GM12878 (cell line): Measurements from ENCODE around the gene GNPTG. TPM values are rescaled to one million over a fixed set of nuclear protein-coding genes. Genes with fewer than 3 reads are reported as not detected.

Experiments used
- ATAC-seq: fragments of 200-7000 bp; cut with Tn5 transposase; 3 replicates; pipeline ENCODE4 v1.9.1; 2020; ENCODE audit warnings: mild to moderate bottlenecking, moderate library complexity
- BruUV-seq: library from RNA; stranded (reverse); fragments of 400-500 nt; replicated peaks from 2 replicates; lab custom pipeline; 2021; lab: Mats Ljungman, UMichigan
- CTCF ChIA-PET: fragments of 300-600 bp; sonication (Branson Sonifier 250); formaldehyde crosslinking; extraction: SDS; loops from one replicate; lab custom pipeline; 2021; ENCODE audit warnings: inconsistent platforms; lab: Yijun Ruan, JAX
- POLR2A ChIA-PET: fragments of 350-600 bp; formaldehyde crosslinking; extraction: SDS; loops from one replicate; lab custom pipeline; 2021; ENCODE audit warnings: inconsistent platforms; lab: Charles Lee
- RAD21 ChIA-PET: fragments of 300-600 bp; sonication (Branson Sonifier 250); formaldehyde crosslinking; loops from one replicate; lab custom pipeline; 2023; ENCODE audit warnings: antibody characterized with exemption; ENCODE audit not compliant: unreplicated experiment; lab: Charles Lee
- SMC1A ChIA-PET: fragments of 300-600 bp; sonication (Branson Sonifier 250); formaldehyde crosslinking; loops from one replicate; lab custom pipeline; 2023; ENCODE audit not compliant: unreplicated experiment, uncharacterized antibody; lab: Charles Lee
- DNase-seq: peaks from one replicate; pipeline ENCODE4 v3.0.0-alpha.2; 2011; ENCODE audit warnings: low read depth, low spot score
- FAIRE-seq: peaks from 3 replicates; lab custom pipeline; 2011; peaks lifted over from hg19 to GRCh38; lab: Jason Lieb, UNC
- H2AFZ ChIP-seq: 2 replicates; pipeline ENCODE4 v1.6.0; 2011; ENCODE audit warnings: low read depth, low read length, control low read depth; ENCODE audit not compliant: control insufficient read depth
- H3K27ac ChIP-seq: 2 replicates; pipeline ENCODE4 v1.5.1; 2011; ENCODE audit warnings: control low read depth; ENCODE audit not compliant: control insufficient read depth, insufficient read depth
- H3K27me3 ChIP-seq, 2 experiments: replicated peaks in 1 of 2; 2 replicates each; pipeline versions ENCODE4 v1.6.0 to v1.6.1; 2011; ENCODE audit warnings: low read length in 1 of 2; ENCODE audit not compliant: control insufficient read depth in 2 of 2, insufficient read depth in 2 of 2
- H3K36me3 ChIP-seq, 2 experiments: 2 replicates each; pipeline ENCODE4 v1.5.1; 2011; ENCODE audit warnings: low read length in 1 of 2; ENCODE audit not compliant: control insufficient read depth in 2 of 2, insufficient read depth in 2 of 2
- H3K4me1 ChIP-seq: 2 replicates; pipeline ENCODE4 v1.6.1; 2011; ENCODE audit warnings: mild to moderate bottlenecking, low read length, moderate library complexity, mixed read lengths; ENCODE audit not compliant: control insufficient read depth, insufficient read depth
- H3K4me2 ChIP-seq: 2 replicates; pipeline ENCODE4 v1.6.0; 2011; ENCODE audit warnings: control low read depth; ENCODE audit not compliant: control insufficient read depth, insufficient read depth
- H3K4me3 ChIP-seq: fragments of 200-600 bp; sonication (generic); 2 replicates; pipeline ENCODE4 v1.5.1; 2016
- H3K79me2 ChIP-seq: 2 replicates; pipeline ENCODE4 v1.6.0; 2011; ENCODE audit warnings: low read length; ENCODE audit not compliant: control insufficient read depth, insufficient read depth
- H3K9ac ChIP-seq: 2 replicates; pipeline ENCODE4 v1.8.0; 2011; ENCODE audit warnings: low read length, control low read depth, mixed read lengths; ENCODE audit not compliant: control insufficient read depth, insufficient read depth
- H3K9me3 ChIP-seq: replicated peaks from 3 replicates; pipeline ENCODE4 v1.5.1; 2011; ENCODE audit warnings: mild to moderate bottlenecking, low read length; ENCODE audit not compliant: control insufficient read depth, insufficient read depth
- H4K20me1 ChIP-seq: 2 replicates; pipeline ENCODE4 v1.6.0; 2011; ENCODE audit not compliant: control insufficient read depth, insufficient read depth
- ASH2L ChIP-seq: fragments of 300-600, 200-600 bp; sonication (generic); IDR thresholded peaks from 2 replicates; pipeline ENCODE4 v1.6.1; 2017; ENCODE audit warnings: low read depth, mild to moderate bottlenecking, borderline replicate concordance
- BACH1 ChIP-seq: fragments of 450-650 bp; IDR thresholded peaks from 2 replicates; pipeline ENCODE4 v1.6.1; 2017; ENCODE audit warnings: mild to moderate bottlenecking, borderline replicate concordance
- BMI1 ChIP-seq: fragments of 450-650 bp; IDR thresholded peaks from 2 replicates; pipeline ENCODE4 v1.6.1; 2016; ENCODE audit warnings: mild to moderate bottlenecking, moderate library complexity, borderline replicate concordance
- CEBPB ChIP-seq, 2 experiments: fragments of 150-350 bp in 1 of 2; IDR thresholded peaks; 2 replicates each; pipeline ENCODE4 v1.6.1; 2012 to 2014; ENCODE audit warnings: low read depth in 2 of 2, low read length in 2 of 2, borderline replicate concordance in 1 of 2, inconsistent platforms in 1 of 2
- CREB1 ChIP-seq: IDR thresholded peaks from 2 replicates; pipeline ENCODE4 v1.6.1; 2012; ENCODE audit warnings: low read depth, mild to moderate bottlenecking, inconsistent platforms
- ESRRA ChIP-seq: IDR thresholded peaks from 2 replicates; pipeline ENCODE4 v1.6.1; 2012; ENCODE audit warnings: mild to moderate bottlenecking, low read length, improper control_type of control experiment
- IKZF1 ChIP-seq: fragments of 450-650 bp; conservative IDR thresholded peaks from 2 replicates; pipeline ENCODE4 v1.6.1; 2017; ENCODE audit warnings: antibody characterized with exemption, mild to moderate bottlenecking
- JUND ChIP-seq: IDR thresholded peaks from 2 replicates; pipeline ENCODE4 v1.6.1; 2012; ENCODE audit warnings: low read depth, mild to moderate bottlenecking, low read length, improper control_type of control experiment, moderate library complexity
- PAX8 ChIP-seq: fragments of 450-650 bp; IDR thresholded peaks from 2 replicates; pipeline ENCODE4 v1.6.1; 2017; ENCODE audit warnings: mild to moderate bottlenecking, moderate library complexity
- POLR2A ChIP-seq: IDR thresholded peaks from 2 replicates; pipeline ENCODE4 v1.6.1; 2011; ENCODE audit warnings: low read depth, mild to moderate bottlenecking, low read length
- RELA ChIP-seq: fragments of 450-650 bp; IDR thresholded peaks from 2 replicates; pipeline ENCODE4 v1.8.0; 2014; ENCODE audit warnings: borderline replicate concordance; ENCODE audit not compliant: partially characterized antibody
- RFX5 ChIP-seq: IDR thresholded peaks from 2 replicates; pipeline ENCODE4 v1.6.1; 2011; ENCODE audit warnings: low read depth, low read length, improper control_type of control experiment
- SMC3 ChIP-seq: IDR thresholded peaks from 2 replicates; pipeline ENCODE4 v1.6.1; 2011; ENCODE audit warnings: low read length, improper control_type of control experiment, borderline replicate concordance
- WRNIP1 ChIP-seq: IDR thresholded peaks from 2 replicates; pipeline ENCODE4 v1.6.1; 2011; ENCODE audit warnings: low read depth, low read length, improper control_type of control experiment, borderline replicate concordance
- YY1 ChIP-seq: IDR thresholded peaks from 2 replicates; pipeline ENCODE4 v1.6.1; 2011; ENCODE audit warnings: low read depth, mild to moderate bottlenecking, low read length
- WGBS: methylation state at CpG from one replicate; pipeline ENCODE4 v1.1.6; 2016; ENCODE audit warnings: low lambda C conversion rate; ENCODE audit not compliant: insufficient replicate concordance, insufficient coverage; ENCODE audit errors: missing lambda C conversion rate; 5-methylcytosine and 5-hydroxymethylcytosine counted together
- in situ Hi-C: fragments of 300-500 bp; cut with MboI; formaldehyde crosslinking; loops from 9 replicates; pipeline ENCODE4 v1.14.3; 2018; ENCODE audit warnings: mixed read lengths
- intact Hi-C: fragments of 100-400 bp; cut with micrococcal nuclease; formaldehyde crosslinking; loops from one replicate; pipeline ENCODE4 v1.14.2; 2022; ENCODE audit not compliant: unreplicated experiment
- polyA plus RNA-seq, 11 experiments: library from polyadenylated mRNA; depleted of rRNA in 4 of 11; unstranded in 6 of 11; stranded (reverse) in 5 of 11; fragments of >200 nt; fragmentation: Nextera tagmentation in 4 of 11; fragmentation: Illumina TruSeq in 1 of 11; extraction: Ambion mirVana in 4 of 11; extraction: Trizol in 1 of 11; gene quantifications; 1 replicate in 1 of 11; 2 replicates in 10 of 11; pipeline versions ENCODE4 v1.2.1 to v1.2.3, GENCODE V29; 2011 to 2016; ENCODE audit warnings: inconsistent platforms in 2 of 11, missing spikeins in 2 of 11, low read depth in 1 of 11
- total RNA-seq, 4 experiments: library from RNA; depleted of rRNA in 3 of 4; stranded (reverse); fragments of >200 nt in 3 of 4; fragmentation: Illumina TruSeq in 1 of 4; extraction: Trizol in 1 of 4; gene quantifications; 2 replicates each; pipeline versions ENCODE4 v1.2.1 to v1.2.3, GENCODE V29; 2013 to 2021
- TF ChIP-seq, protein P1 (sequence below): IDR thresholded peaks from 2 replicates; pipeline ENCODE4 v1.6.1; 2011; ENCODE audit warnings: borderline replicate concordance, low read depth, mild to moderate bottlenecking, moderate library complexity, low read length; ENCODE audit not compliant: insufficient read depth, poor library complexity, severe bottlenecking

The GNPTG gene
- total and polyA plus RNA-seq, 10 of the 15 experiments (the other 5 are each of a cell fraction or from before 2014, with no cell fraction given), result 0.80 to 32.6 (median 20.9) TPM

DNA sequence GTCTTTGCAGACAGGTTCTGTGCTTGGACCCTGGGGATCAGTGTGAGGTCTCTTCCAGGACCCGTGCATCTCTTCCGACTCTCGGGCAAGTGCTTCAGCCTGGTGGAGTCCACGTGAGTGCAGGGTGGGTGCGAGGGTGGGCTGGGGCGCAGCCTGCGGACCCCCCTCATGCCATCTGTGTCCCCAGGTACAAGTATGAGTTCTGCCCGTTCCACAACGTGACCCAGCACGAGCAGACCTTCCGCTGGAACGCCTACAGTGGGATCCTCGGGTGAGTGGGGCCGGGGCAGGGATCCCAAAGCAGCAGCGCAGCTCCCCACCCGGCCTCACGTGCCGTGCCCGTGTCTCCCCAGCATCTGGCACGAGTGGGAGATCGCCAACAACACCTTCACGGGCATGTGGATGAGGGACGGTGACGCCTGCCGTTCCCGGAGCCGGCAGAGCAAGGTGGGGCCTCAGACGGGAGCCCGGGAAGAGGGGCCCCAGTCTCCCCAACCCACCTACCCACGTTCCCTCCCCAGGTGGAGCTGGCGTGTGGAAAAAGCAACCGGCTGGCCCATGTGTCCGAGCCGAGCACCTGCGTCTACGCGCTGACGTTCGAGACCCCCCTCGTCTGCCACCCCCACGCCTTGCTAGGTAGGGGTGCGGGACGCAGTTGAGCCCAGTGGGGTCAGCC lies 10.1 kb downstream of the GNPTG start:
- DNase-seq (no peak), ATAC-seq (no peak), FAIRE-seq (no peak)
- 96% methylated on average over 31 of the region's 43 CpGs for WGBS
- Histone ChIP-seq H3K27ac (no peak overlapping the region), H4K20me1 (no peaks in the 10 kb centered on the region), H3K9me3 (no peaks in the 10 kb centered on the region), H3K4me3 (no peak overlapping the region), H3K79me2 (no peaks in the 10 kb centered on the region), H3K4me1 (no peaks in the 10 kb centered on the region), H3K36me3 (peaks cover 16 to 25% of the 10 kb centered on the region in 2 experiments), H3K4me2 (no peak overlapping the region), H3K9ac (no peak overlapping the region), H3K27me3 (no peaks in the 10 kb centered on the region), H2AFZ (no peak overlapping the region)
- ChIA-PET CTCF (interaction anchor here (0.9 kb wide), 1 partner anchor 17 kb away, joined by 3 read pairs; no protein-coding TSS in a partner anchor), SMC1A (no interaction called here), RAD21 (no interaction called here), POLR2A (no interaction called here)
- in situ Hi-C loops (no loop called here), intact Hi-C loops (no loop called here)
- TF ChIP-seq RFX5 (no peak), POLR2A (0 out of 2 replicates have a peak, but pooled peaks have one; percentile 9)
- no TSS peak for BruUV-seq

GRCh38 chr16:1362807-1363206 lies 11.1 kb downstream of the GNPTG start:
- ATAC-seq, result no peak
- Histone ChIP-seq H2AFZ (no peak overlapping the region), H3K4me1 (no peaks in the 10 kb centered on the region), H3K9ac (no peak overlapping the region), H3K9me3 (no peaks in the 10 kb centered on the region), H3K27ac (no peak overlapping the region), H3K4me2 (no peak overlapping the region), H4K20me1 (no peaks in the 10 kb centered on the region), H3K36me3 (peaks cover 16 to 28% of the 10 kb centered on the region in 2 experiments), H3K27me3 (no peaks in the 10 kb centered on the region), H3K79me2 (no peaks in the 10 kb centered on the region), H3K4me3 (no peak overlapping the region)
- ChIA-PET CTCF (interaction anchor here (0.6 to 2.1 kb wide), 13 partner anchors 9 to 344 kb away, joined by 3 to 11 read pairs (median 4); no protein-coding TSS in a partner anchor), RAD21 (interaction anchor here (1.0 to 1.4 kb wide), 3 partner anchors 50 to 97 kb away, joined by 3 to 5 read pairs (median 3); partner anchors contain the start of gene UNKL), POLR2A (no interaction called here), SMC1A (interaction anchor here (1.1 to 1.5 kb wide), 2 partner anchors 101 to 361 kb away, joined by 3 to 4 read pairs; no protein-coding TSS in a partner anchor)
- BruUV-seq, result TSS peak; percentile 67
- intact Hi-C loops, result no loop called here
- in situ Hi-C loops, result no loop called here
- no peak for DNase-seq
- no peak for FAIRE-seq
- 66% methylated on average over 11 of the region's 11 CpGs for WGBS
- no peak for TF ChIP-seq BACH1
- no peak for TF ChIP-seq ASH2L
- no peak for TF ChIP-seq CEBPB (IDR thresholded peaks at IDR 0.05; ENCODE audit: borderline replicate concordance in 1 of 2, low read depth in 2 of 2, low read length in 2 of 2)
- TF ChIP-seq, protein P1, sequence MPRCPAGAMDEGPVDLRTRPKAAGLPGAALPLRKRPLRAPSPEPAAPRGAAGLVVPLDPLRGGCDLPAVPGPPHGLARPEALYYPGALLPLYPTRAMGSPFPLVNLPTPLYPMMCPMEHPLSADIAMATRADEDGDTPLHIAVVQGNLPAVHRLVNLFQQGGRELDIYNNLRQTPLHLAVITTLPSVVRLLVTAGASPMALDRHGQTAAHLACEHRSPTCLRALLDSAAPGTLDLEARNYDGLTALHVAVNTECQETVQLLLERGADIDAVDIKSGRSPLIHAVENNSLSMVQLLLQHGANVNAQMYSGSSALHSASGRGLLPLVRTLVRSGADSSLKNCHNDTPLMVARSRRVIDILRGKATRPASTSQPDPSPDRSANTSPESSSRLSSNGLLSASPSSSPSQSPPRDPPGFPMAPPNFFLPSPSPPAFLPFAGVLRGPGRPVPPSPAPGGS, result no peak
- TF ChIP-seq BMI1, result no peak
- no peak for TF ChIP-seq JUND
- no peak for TF ChIP-seq SMC3
- TF ChIP-seq WRNIP1, result no peak
- TF ChIP-seq RELA, result no peak
- no peak for TF ChIP-seq YY1
- no peak for TF ChIP-seq RFX5
- no peak for TF ChIP-seq ESRRA
- no peak for TF ChIP-seq PAX8
- no peak for TF ChIP-seq CREB1
- TF ChIP-seq POLR2A, result no peak
- no peak for TF ChIP-seq IKZF1
